Keratinocyte (primary cell): ENCODE data around the gene CTNND2. TPM values are rescaled to one million over a fixed set of nuclear protein-coding genes. Genes with fewer than 3 reads are reported as not detected.

Experiments
- DNase-seq: peaks from one replicate; pipeline ENCODE4 v3.0.0-alpha.2; 2011; ENCODE audit warnings: low read depth, missing footprints, low spot score
- FAIRE-seq: peaks from 2 replicates; lab custom pipeline; 2011; peaks lifted over from hg19 to GRCh38; lab: Jason Lieb, UNC
- H2AFZ ChIP-seq: 2 replicates; pipeline ENCODE4 v1.6.0; 2012; ENCODE audit warnings: low read length, control low read depth, inconsistent platforms; ENCODE audit not compliant: control insufficient read depth
- H3K27ac ChIP-seq: 2 replicates; pipeline ENCODE4 v1.5.1; 2011; ENCODE audit warnings: low read length; ENCODE audit not compliant: control insufficient read depth, insufficient read depth
- H3K27me3 ChIP-seq: 3 replicates; pipeline ENCODE4 v1.6.0; 2011; ENCODE audit warnings: low read length; ENCODE audit not compliant: control insufficient read depth, insufficient read depth; ENCODE audit errors: extremely low read depth
- H3K36me3 ChIP-seq, 2 experiments: 2 replicates in 1 of 2; 3 replicates in 1 of 2; pipeline ENCODE4 v1.5.1; 2011; ENCODE audit warnings: low read length in 2 of 2, mild to moderate bottlenecking in 1 of 2; ENCODE audit not compliant: control insufficient read depth in 2 of 2, insufficient read depth in 2 of 2; ENCODE audit errors: extremely low read depth in 1 of 2
- H3K4me1 ChIP-seq: 3 replicates; pipeline ENCODE4 v1.5.1; 2011; ENCODE audit warnings: low read length; ENCODE audit not compliant: control insufficient read depth, insufficient read depth; ENCODE audit errors: extremely low read depth
- H3K4me2 ChIP-seq: 3 replicates; pipeline ENCODE4 v1.6.0; 2011; ENCODE audit warnings: low read depth, low read length; ENCODE audit not compliant: control insufficient read depth, insufficient read depth; ENCODE audit errors: extremely low read depth
- H3K4me3 ChIP-seq, 3 experiments: fragments of 200-600 bp in 1 of 3; sonication (generic) in 1 of 3; 2 replicates in 2 of 3; 3 replicates in 1 of 3; pipeline ENCODE4 v1.5.1; 2011 to 2016; ENCODE audit warnings: low read length in 3 of 3, mild to moderate bottlenecking in 3 of 3, control low read depth in 2 of 3, inconsistent platforms in 1 of 3, low read depth in 1 of 3, mixed read lengths in 1 of 3, mixed run types in 1 of 3, moderate library complexity in 1 of 3; ENCODE audit not compliant: control insufficient read depth in 2 of 3, insufficient read depth in 2 of 3; ENCODE audit errors: extremely low read depth in 1 of 3
- H3K79me2 ChIP-seq: 2 replicates; pipeline ENCODE4 v1.6.0; 2012; ENCODE audit warnings: low read length; ENCODE audit not compliant: control insufficient read depth, insufficient read depth
- H3K9ac ChIP-seq: 3 replicates; pipeline ENCODE4 v1.6.0; 2011; ENCODE audit warnings: low read length; ENCODE audit not compliant: control insufficient read depth, insufficient read depth; ENCODE audit errors: extremely low read depth
- H3K9me1 ChIP-seq: 3 replicates; pipeline ENCODE4 v1.6.0; 2011; ENCODE audit warnings: low read length; ENCODE audit not compliant: control insufficient read depth, insufficient read depth; ENCODE audit errors: extremely low read depth
- H3K9me3 ChIP-seq: 2 replicates; pipeline ENCODE4 v1.5.1; 2012; ENCODE audit warnings: low read depth, low read length; ENCODE audit not compliant: control insufficient read depth
- H4K20me1 ChIP-seq: 3 replicates; pipeline ENCODE4 v1.6.0; 2011; ENCODE audit warnings: low read length; ENCODE audit not compliant: control insufficient read depth, insufficient read depth; ENCODE audit errors: extremely low read depth
- CTCF ChIP-seq, 3 experiments: IDR thresholded peaks in 1 of 3; conservative IDR thresholded peaks in 1 of 3; optimal IDR thresholded peaks in 1 of 3; 2 replicates in 2 of 3; 3 replicates in 1 of 3; pipeline versions ENCODE3 to v1.5.1; 2011; ENCODE audit warnings: low read length in 3 of 3, mild to moderate bottlenecking in 3 of 3, moderate library complexity in 2 of 3, control low read depth in 1 of 3, inconsistent platforms in 1 of 3; ENCODE audit not compliant: insufficient read depth in 2 of 3; ENCODE audit errors: extremely low read depth in 1 of 3
- EZH2 ChIP-seq: IDR thresholded peaks from one replicate; pipeline ENCODE4 v1.6.1; 2012; ENCODE audit warnings: inconsistent platforms, mild to moderate bottlenecking, low read length, moderate library complexity
- dilution Hi-C: fragments of 300-500 bp; cut with MboI; formaldehyde crosslinking; loops from one replicate; pipeline ENCODE4 v1.7.0; 2020; ENCODE audit warnings: low sequenced_read_pairs; ENCODE audit not compliant: extremely low pct_ligation_motif_present
- polyA plus RNA-seq, 5 experiments: library from polyadenylated mRNA; depleted of rRNA in 3 of 5; stranded (reverse) in 3 of 5; stranded (forward) in 1 of 5; unstranded in 1 of 5; fragments of >200 nt; gene quantifications; 1 replicate in 1 of 5; 2 replicates in 3 of 5; 3 replicates in 1 of 5; pipeline versions ENCODE4 v1.2.1 to v1.2.3, GENCODE V29; 2011 to 2012; ENCODE audit warnings: missing spikeins in 2 of 5, low read depth in 1 of 5, low replicate concordance in 1 of 5

CTNND2 gene
- polyA plus RNA-seq, 1 donor (not counting 4 experiments of a cell fraction or from before 2014, with no cell fraction given), result not detected

- H3K79me2 ChIP-seq, result no peaks in the 10 kb centered on the region
- H3K27me3 ChIP-seq, result no peaks in the 10 kb centered on the region
- H3K4me2 ChIP-seq, result no peak overlapping the region
- no peak overlapping the region for H3K9ac ChIP-seq
- no peak for TF ChIP-seq CTCF (optimal IDR thresholded peaks at IDR 0.05 in 1 of 3, IDR thresholded peaks at IDR 0.05 in 1 of 3, conservative IDR thresholded peaks at IDR 0.05 in 1 of 3; ENCODE audit: extremely low read depth in 1 of 3, insufficient read depth in 2 of 3, low read length in 3 of 3)
- no peak for TF ChIP-seq EZH2
- dilution Hi-C loops, result no loop called here
- no peak overlapping the region for H3K27ac ChIP-seq
- H3K4me3 ChIP-seq, result no peak overlapping the region
- H2AFZ ChIP-seq, result no peak overlapping the region
- H4K20me1 ChIP-seq, result no peaks in the 10 kb centered on the region
- FAIRE-seq, result no peak
- DNase-seq, result no peak
- peaks cover 2% of the 10 kb centered on the region for H3K9me3 ChIP-seq
- H3K9me1 ChIP-seq, result no peaks in the 10 kb centered on the region
- H3K36me3 ChIP-seq, result no peaks in the 10 kb centered on the region
- H3K4me1 ChIP-seq, result no peaks in the 10 kb centered on the region
These were observed 592.5 kb downstream of the CTNND2 start for GRCh38 chr5:11311731-11312130.

GRCh38 chr5:11311272-11311671 lies 593.0 kb downstream of the CTNND2 start:
- no peaks in the 10 kb centered on the region for H3K4me1 ChIP-seq
- no peak overlapping the region for H3K9ac ChIP-seq
- peaks cover 2% of the 10 kb centered on the region for H3K9me3 ChIP-seq
- no peaks in the 10 kb centered on the region for H4K20me1 ChIP-seq
- H3K27ac ChIP-seq, result no peak overlapping the region
- DNase-seq, result no peak
- no peak overlapping the region for H2AFZ ChIP-seq
- TF ChIP-seq EZH2 (no peak), CTCF (optimal IDR thresholded peaks at IDR 0.05 in 1 of 3, IDR thresholded peaks at IDR 0.05 in 1 of 3, conservative IDR thresholded peaks at IDR 0.05 in 1 of 3; ENCODE audit: extremely low read depth in 1 of 3, insufficient read depth in 2 of 3, low read length in 3 of 3) (no peak)
- H3K4me3 ChIP-seq, result no peak overlapping the region
- H3K4me2 ChIP-seq, result no peak overlapping the region
- dilution Hi-C loops, result no loop called here
- no peaks in the 10 kb centered on the region for H3K79me2 ChIP-seq
- H3K27me3 ChIP-seq, result no peaks in the 10 kb centered on the region
- no peak for FAIRE-seq
- H3K36me3 ChIP-seq, result no peaks in the 10 kb centered on the region
- H3K9me1 ChIP-seq, result no peaks in the 10 kb centered on the region
